Measurements from ENCODE around the gene RHOBTB3. TPM values are rescaled to one million over a fixed set of nuclear protein-coding genes. Genes with fewer than 3 reads are reported as not detected.

Gene RHOBTB3
- total RNA-seq, 1 donor from 2014 or later = 75.2 TPM

DNA sequence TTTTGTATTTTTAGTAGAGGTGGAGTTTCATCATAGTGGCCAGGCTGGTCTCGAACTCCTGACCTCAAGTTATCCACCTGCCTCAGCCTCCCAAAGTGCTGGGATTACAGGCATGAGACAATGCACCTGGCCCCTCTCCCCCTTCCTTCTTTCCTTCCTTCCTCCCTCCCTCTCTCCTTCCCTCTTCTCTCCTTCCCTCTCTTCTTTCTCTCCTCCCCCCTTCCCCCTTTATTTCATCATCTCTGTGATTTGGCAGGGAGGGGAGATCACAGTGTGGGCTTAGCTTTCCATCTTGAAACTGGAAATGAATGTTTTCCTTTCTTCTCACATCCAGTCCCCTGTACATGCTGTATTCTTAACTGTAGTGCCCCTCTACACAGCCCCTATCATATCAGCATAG lies 12.7 kb downstream of the RHOBTB3 start:
- TF ChIP-seq, protein P1, sequence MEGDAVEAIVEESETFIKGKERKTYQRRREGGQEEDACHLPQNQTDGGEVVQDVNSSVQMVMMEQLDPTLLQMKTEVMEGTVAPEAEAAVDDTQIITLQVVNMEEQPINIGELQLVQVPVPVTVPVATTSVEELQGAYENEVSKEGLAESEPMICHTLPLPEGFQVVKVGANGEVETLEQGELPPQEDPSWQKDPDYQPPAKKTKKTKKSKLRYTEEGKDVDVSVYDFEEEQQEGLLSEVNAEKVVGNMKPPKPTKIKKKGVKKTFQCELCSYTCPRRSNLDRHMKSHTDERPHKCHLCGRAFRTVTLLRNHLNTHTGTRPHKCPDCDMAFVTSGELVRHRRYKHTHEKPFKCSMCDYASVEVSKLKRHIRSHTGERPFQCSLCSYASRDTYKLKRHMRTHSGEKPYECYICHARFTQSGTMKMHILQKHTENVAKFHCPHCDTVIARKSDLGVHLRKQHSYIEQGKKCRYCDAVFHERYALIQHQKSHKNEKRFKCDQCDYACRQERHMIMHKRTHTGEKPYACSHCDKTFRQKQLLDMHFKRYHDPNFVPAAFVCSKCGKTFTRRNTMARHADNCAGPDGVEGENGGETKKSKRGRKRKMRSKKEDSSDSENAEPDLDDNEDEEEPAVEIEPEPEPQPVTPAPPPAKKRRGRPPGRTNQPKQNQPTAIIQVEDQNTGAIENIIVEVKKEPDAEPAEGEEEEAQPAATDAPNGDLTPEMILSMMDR (IDR thresholded peaks at IDR 0.05) = no peak
- no peak overlapping the region for H3K4me3 Mint-ChIP-seq (ENCODE audit: unreplicated experiment)
- peaks cover 14% of the 10 kb centered on the region for H3K4me1 Mint-ChIP-seq (ENCODE audit: low read depth)
- no peaks in the 10 kb centered on the region for H3K27me3 Mint-ChIP-seq (ENCODE audit: low read depth)
- H3K36me3 Mint-ChIP-seq (ENCODE audit: low read depth) = peaks cover 17% of the 10 kb centered on the region
- DNase-seq (ENCODE audit: low spot score) = no peak
- H3K9me3 Mint-ChIP-seq (ENCODE audit: low read depth) = no peaks in the 10 kb centered on the region
- H3K27ac Mint-ChIP-seq (ENCODE audit: unreplicated experiment) = no peak overlapping the region

- Mint-ChIP-seq H3K27me3 (ENCODE audit: low read depth) (no peaks in the 10 kb centered on the region), H3K4me3 (ENCODE audit: unreplicated experiment) (no peak overlapping the region), H3K4me1 (ENCODE audit: low read depth) (peaks cover 16% of the 10 kb centered on the region), H3K9me3 (ENCODE audit: low read depth) (no peaks in the 10 kb centered on the region), H3K27ac (ENCODE audit: unreplicated experiment) (no peak overlapping the region), H3K36me3 (ENCODE audit: low read depth) (peaks cover 13% of the 10 kb centered on the region)
- TF ChIP-seq, protein P1 (IDR thresholded peaks at IDR 0.05) = no peak
- no peak for DNase-seq (ENCODE audit: low spot score)
These were observed 15.1 kb downstream of the RHOBTB3 start for GRCh38 chr5:95746194-95746593.

GRCh38 chr5:95746722-95747679 lies 15.9 kb downstream of the RHOBTB3 start:
- Mint-ChIP-seq H3K27ac (ENCODE audit: unreplicated experiment) (no peak overlapping the region), H3K4me1 (ENCODE audit: low read depth) (peaks cover 16% of the 10 kb centered on the region), H3K9me3 (ENCODE audit: low read depth) (no peaks in the 10 kb centered on the region), H3K4me3 (ENCODE audit: unreplicated experiment) (no peak overlapping the region), H3K36me3 (ENCODE audit: low read depth) (peaks cover 13% of the 10 kb centered on the region), H3K27me3 (ENCODE audit: low read depth) (no peaks in the 10 kb centered on the region)
- no peak for DNase-seq (ENCODE audit: low spot score)
- TF ChIP-seq, protein P1 (IDR thresholded peaks at IDR 0.05) = no peak

- Mint-ChIP-seq H3K27me3 (ENCODE audit: low read depth) (no peaks in the 10 kb centered on the region), H3K9me3 (ENCODE audit: low read depth) (no peaks in the 10 kb centered on the region), H3K27ac (ENCODE audit: unreplicated experiment) (no peak overlapping the region), H3K4me1 (ENCODE audit: low read depth) (peaks cover 15% of the 10 kb centered on the region), H3K36me3 (ENCODE audit: low read depth) (peaks cover 23% of the 10 kb centered on the region), H3K4me3 (ENCODE audit: unreplicated experiment) (no peak overlapping the region)
- no peak for DNase-seq (ENCODE audit: low spot score)
- TF ChIP-seq, protein P1 (IDR thresholded peaks at IDR 0.05) = no peak
These were observed 17.0 kb downstream of the RHOBTB3 start for GRCh38 chr5:95748133-95748532.

DNA sequence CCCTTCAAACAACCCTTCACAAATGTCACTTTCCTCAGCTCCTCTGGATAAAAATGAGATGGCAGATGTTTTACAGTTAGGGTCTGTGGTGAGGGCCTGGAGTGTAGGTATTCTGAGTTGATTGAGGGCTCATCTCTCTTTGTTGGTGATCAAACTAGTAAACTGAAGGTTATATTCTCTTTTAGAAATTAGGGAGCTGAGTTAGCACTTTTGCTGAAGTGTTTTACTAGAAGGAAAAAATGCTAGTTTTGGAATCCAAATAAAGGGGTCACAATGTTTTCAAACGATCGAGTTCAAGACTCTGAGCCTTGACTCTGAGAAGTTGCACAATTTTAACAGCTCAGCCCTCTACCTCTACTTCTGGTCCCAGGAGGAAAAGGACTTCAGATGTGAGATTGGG lies 23.4 kb downstream of the RHOBTB3 start:
- Mint-ChIP-seq H3K4me1 (ENCODE audit: low read depth) (peaks cover 17% of the 10 kb centered on the region), H3K36me3 (ENCODE audit: low read depth) (peaks cover 27% of the 10 kb centered on the region), H3K27ac (ENCODE audit: unreplicated experiment) (no peak overlapping the region), H3K9me3 (ENCODE audit: low read depth) (no peaks in the 10 kb centered on the region), H3K4me3 (ENCODE audit: unreplicated experiment) (no peak overlapping the region), H3K27me3 (ENCODE audit: low read depth) (no peaks in the 10 kb centered on the region)
- no peak for DNase-seq (ENCODE audit: low spot score)
- TF ChIP-seq, protein P1 (IDR thresholded peaks at IDR 0.05) = no peak
